ENCODE data around the gene UNC13C.

The UNC13C gene

DNA sequence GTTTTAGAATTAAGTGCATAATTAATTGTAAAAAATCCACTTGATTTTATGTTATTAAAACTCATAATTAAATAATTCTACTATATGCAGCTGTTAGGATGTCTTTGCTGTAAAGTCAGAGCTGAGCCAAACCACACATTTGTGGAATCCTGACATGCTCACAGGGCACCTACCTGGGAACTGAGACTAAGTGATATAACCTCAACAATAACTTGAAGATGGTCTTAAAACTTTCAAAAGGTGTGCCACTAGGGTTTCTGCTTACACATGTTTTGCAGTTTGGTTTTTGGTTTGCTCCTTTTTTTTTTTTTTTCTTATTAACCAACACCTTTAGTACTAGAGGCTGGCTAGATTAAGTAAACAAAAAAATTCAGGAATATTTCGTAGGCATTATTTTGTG is 549.8 kb downstream of the UNC13C start:
- no peaks in the 10 kb centered on the region for H3K9me3 ChIP-seq (ENCODE audit: control insufficient read depth, insufficient read depth, low read length)
- no peaks in the 10 kb centered on the region for H3K9me2 ChIP-seq (replicated peaks; ENCODE audit: control insufficient read depth, low read length)
- H3K4me3 ChIP-seq (ENCODE audit: low read length), result no peak overlapping the region
- no peaks in the 10 kb centered on the region for H3K4me1 ChIP-seq (ENCODE audit: control insufficient read depth, low read length)
- no peaks in the 10 kb centered on the region for H3K79me2 ChIP-seq (ENCODE audit: control insufficient read depth, low read length)
- TF ChIP-seq EZH2phosphoT487 (IDR thresholded peaks at IDR 0.05; ENCODE audit: borderline replicate concordance, low read length) (no peak), CTCF (IDR thresholded peaks at IDR 0.05; ENCODE audit: low read depth, low read length, poor library complexity, severe bottlenecking) (no peak)
- H3K4me2 ChIP-seq (ENCODE audit: low read length), result no peak overlapping the region
- H3K27me3 ChIP-seq (ENCODE audit: control insufficient read depth, low read length), result no peaks in the 10 kb centered on the region
- no peaks in the 10 kb centered on the region for H4K20me1 ChIP-seq (ENCODE audit: control insufficient read depth, insufficient read depth, low read depth, low read length)
- no peaks in the 10 kb centered on the region for H3F3A ChIP-seq (ENCODE audit: control insufficient read depth, insufficient read depth)
- H3K36me3 ChIP-seq (ENCODE audit: control insufficient read depth, low read length), result no peaks in the 10 kb centered on the region
- no peak overlapping the region for H3K27ac ChIP-seq (ENCODE audit: low read depth, low read length)

DNA sequence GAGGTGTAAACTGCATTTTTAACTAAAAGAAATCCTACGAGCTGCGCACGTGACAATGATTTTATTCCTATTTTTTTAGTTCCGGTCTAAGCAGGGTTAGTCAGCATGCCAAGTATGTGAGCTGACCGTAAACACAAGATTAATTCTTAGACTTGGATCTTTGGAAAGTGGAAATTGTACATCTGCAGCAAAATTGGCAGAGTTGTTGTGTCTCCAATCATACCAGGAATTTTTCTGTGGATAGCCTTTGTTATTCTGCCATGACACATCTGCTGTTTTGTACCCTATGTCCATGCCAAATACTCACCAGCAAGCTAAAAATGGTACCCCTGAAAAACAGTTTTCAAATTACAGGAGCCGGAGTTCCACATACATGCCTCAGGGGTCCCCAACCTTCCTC is 562.5 kb downstream of the UNC13C start:
- Histone ChIP-seq H3K4me1 (ENCODE audit: control insufficient read depth, low read length) (no peaks in the 10 kb centered on the region), H3K27ac (ENCODE audit: low read depth, low read length) (no peak overlapping the region), H3K4me2 (ENCODE audit: low read length) (no peak overlapping the region), H3K9me3 (ENCODE audit: control insufficient read depth, insufficient read depth, low read length) (no peaks in the 10 kb centered on the region), H3K36me3 (ENCODE audit: control insufficient read depth, low read length) (no peaks in the 10 kb centered on the region), H3K27me3 (ENCODE audit: control insufficient read depth, low read length) (no peaks in the 10 kb centered on the region), H3K9me2 (replicated peaks; ENCODE audit: control insufficient read depth, low read length) (no peaks in the 10 kb centered on the region), H3F3A (ENCODE audit: control insufficient read depth, insufficient read depth) (no peaks in the 10 kb centered on the region), H3K4me3 (ENCODE audit: low read length) (no peak overlapping the region), H4K20me1 (ENCODE audit: control insufficient read depth, insufficient read depth, low read depth, low read length) (no peaks in the 10 kb centered on the region), H3K79me2 (ENCODE audit: control insufficient read depth, low read length) (no peaks in the 10 kb centered on the region)
- no peak for TF ChIP-seq CTCF (IDR thresholded peaks at IDR 0.05; ENCODE audit: low read depth, low read length, poor library complexity, severe bottlenecking)
- TF ChIP-seq EZH2phosphoT487 (IDR thresholded peaks at IDR 0.05; ENCODE audit: borderline replicate concordance, low read length), result no peak

DNA sequence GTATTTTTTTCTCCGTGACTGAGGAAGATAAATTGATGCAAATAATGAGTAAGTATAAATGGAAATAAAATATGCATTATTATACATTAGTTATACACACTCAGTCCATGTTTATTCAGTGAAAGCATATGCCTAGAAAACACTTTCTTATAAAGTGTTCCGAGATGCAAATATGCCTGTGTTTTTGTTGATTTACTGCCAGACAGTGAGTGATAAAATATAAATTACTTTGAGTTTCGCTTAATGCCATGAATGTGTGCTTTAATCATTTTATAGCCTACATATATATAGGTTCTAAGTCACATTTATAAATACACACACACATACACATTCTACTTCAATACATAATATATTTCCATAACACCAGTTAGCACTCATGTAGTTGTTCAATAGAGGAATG is 569.2 kb downstream of the UNC13C start:
- Histone ChIP-seq H3K9me3 (ENCODE audit: control insufficient read depth, insufficient read depth, low read length) (no peaks in the 10 kb centered on the region), H3K27me3 (ENCODE audit: control insufficient read depth, low read length) (no peaks in the 10 kb centered on the region), H3K9me2 (replicated peaks; ENCODE audit: control insufficient read depth, low read length) (no peaks in the 10 kb centered on the region), H3F3A (ENCODE audit: control insufficient read depth, insufficient read depth) (no peaks in the 10 kb centered on the region), H3K4me3 (ENCODE audit: low read length) (no peak overlapping the region), H3K36me3 (ENCODE audit: control insufficient read depth, low read length) (no peaks in the 10 kb centered on the region), H3K4me2 (ENCODE audit: low read length) (no peak overlapping the region), H3K79me2 (ENCODE audit: control insufficient read depth, low read length) (no peaks in the 10 kb centered on the region), H3K27ac (ENCODE audit: low read depth, low read length) (no peak overlapping the region), H3K4me1 (ENCODE audit: control insufficient read depth, low read length) (no peaks in the 10 kb centered on the region), H4K20me1 (ENCODE audit: control insufficient read depth, insufficient read depth, low read depth, low read length) (no peaks in the 10 kb centered on the region)
- TF ChIP-seq EZH2phosphoT487 (IDR thresholded peaks at IDR 0.05; ENCODE audit: borderline replicate concordance, low read length) (no peak), CTCF (IDR thresholded peaks at IDR 0.05; ENCODE audit: low read depth, low read length, poor library complexity, severe bottlenecking) (no peak)

DNA sequence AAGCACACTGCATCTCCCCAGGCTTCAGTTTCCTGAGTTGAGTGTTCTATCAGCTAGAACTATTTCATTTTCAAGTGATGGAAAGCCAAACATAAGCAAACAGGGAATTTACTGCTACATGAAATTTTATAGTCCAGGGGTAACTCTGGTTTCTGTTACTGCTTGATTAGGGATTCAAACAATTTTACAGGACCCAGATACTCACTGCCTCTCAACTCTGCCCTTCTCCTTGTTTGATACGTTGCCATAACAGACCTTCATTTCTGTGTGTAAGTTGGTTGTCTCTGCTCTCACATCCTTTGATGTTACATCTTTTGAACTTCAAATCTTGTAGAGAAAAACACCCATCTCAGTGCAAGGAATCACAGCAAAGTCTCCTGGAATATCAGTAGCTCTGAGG is 572.7 kb downstream of the UNC13C start:
- H3K36me3 ChIP-seq (ENCODE audit: control insufficient read depth, low read length), result no peaks in the 10 kb centered on the region
- H3K4me2 ChIP-seq (ENCODE audit: low read length), result no peak overlapping the region
- no peaks in the 10 kb centered on the region for H3K4me1 ChIP-seq (ENCODE audit: control insufficient read depth, low read length)
- no peaks in the 10 kb centered on the region for H3F3A ChIP-seq (ENCODE audit: control insufficient read depth, insufficient read depth)
- H3K27me3 ChIP-seq (ENCODE audit: control insufficient read depth, low read length), result no peaks in the 10 kb centered on the region
- no peaks in the 10 kb centered on the region for H3K79me2 ChIP-seq (ENCODE audit: control insufficient read depth, low read length)
- TF ChIP-seq CTCF (IDR thresholded peaks at IDR 0.05; ENCODE audit: low read depth, low read length, poor library complexity, severe bottlenecking) (no peak), EZH2phosphoT487 (IDR thresholded peaks at IDR 0.05; ENCODE audit: borderline replicate concordance, low read length) (no peak)
- H3K9me3 ChIP-seq (ENCODE audit: control insufficient read depth, insufficient read depth, low read length), result no peaks in the 10 kb centered on the region
- no peak overlapping the region for H3K27ac ChIP-seq (ENCODE audit: low read depth, low read length)
- no peak overlapping the region for H3K4me3 ChIP-seq (ENCODE audit: low read length)
- no peaks in the 10 kb centered on the region for H4K20me1 ChIP-seq (ENCODE audit: control insufficient read depth, insufficient read depth, low read depth, low read length)
- H3K9me2 ChIP-seq (replicated peaks; ENCODE audit: control insufficient read depth, low read length), result no peaks in the 10 kb centered on the region
